Ishikawa (cell line): ENCODE measurements around the gene B4GALNT4.

Source experiments
- CEBPB ChIP-seq: IDR thresholded peaks from 2 replicates; pipeline ENCODE4 v1.6.1; 2012
- CREB1 ChIP-seq: IDR thresholded peaks from 2 replicates; pipeline ENCODE4 v1.6.1; 2012; ENCODE audit warnings: low read depth
- EGR1 ChIP-seq: IDR thresholded peaks from 2 replicates; pipeline ENCODE4 v1.6.1; 2012
- EP300 ChIP-seq: IDR thresholded peaks from 2 replicates; pipeline ENCODE4 v1.6.1; 2012; ENCODE audit warnings: borderline replicate concordance
- FOXM1 ChIP-seq: IDR thresholded peaks from 2 replicates; pipeline ENCODE4 v1.6.1; 2012; ENCODE audit warnings: low read depth, borderline replicate concordance
- NFIC ChIP-seq: IDR thresholded peaks from 2 replicates; pipeline ENCODE4 v1.6.1; 2012
- RAD21 ChIP-seq: IDR thresholded peaks from 2 replicates; pipeline ENCODE4 v1.6.1; 2012; ENCODE audit warnings: low read depth
- TAF1 ChIP-seq: IDR thresholded peaks from 2 replicates; pipeline ENCODE4 v1.6.1; 2012; ENCODE audit warnings: low read depth, mild to moderate bottlenecking
- TCF12 ChIP-seq: IDR thresholded peaks from 2 replicates; pipeline ENCODE4 v1.6.1; 2012; ENCODE audit warnings: low read depth
- TEAD4 ChIP-seq: IDR thresholded peaks from 2 replicates; pipeline ENCODE4 v1.6.1; 2012
- YY1 ChIP-seq: IDR thresholded peaks from 2 replicates; pipeline ENCODE4 v1.6.1; 2012; ENCODE audit warnings: low read depth
- ZBTB7A ChIP-seq: IDR thresholded peaks from 2 replicates; pipeline ENCODE4 v1.6.1; 2012; ENCODE audit warnings: low read depth
- TF ChIP-seq, protein P1 (sequence below): IDR thresholded peaks from 2 replicates; pipeline ENCODE4 v1.6.1; 2012
- TF ChIP-seq, protein P2 (sequence below): IDR thresholded peaks from 2 replicates; pipeline ENCODE4 v1.6.1; 2012; ENCODE audit warnings: low read depth, mild to moderate bottlenecking
- TF ChIP-seq, protein P3 (sequence below): IDR thresholded peaks from 2 replicates; pipeline ENCODE4 v1.6.1; 2012

Gene B4GALNT4

DNA sequence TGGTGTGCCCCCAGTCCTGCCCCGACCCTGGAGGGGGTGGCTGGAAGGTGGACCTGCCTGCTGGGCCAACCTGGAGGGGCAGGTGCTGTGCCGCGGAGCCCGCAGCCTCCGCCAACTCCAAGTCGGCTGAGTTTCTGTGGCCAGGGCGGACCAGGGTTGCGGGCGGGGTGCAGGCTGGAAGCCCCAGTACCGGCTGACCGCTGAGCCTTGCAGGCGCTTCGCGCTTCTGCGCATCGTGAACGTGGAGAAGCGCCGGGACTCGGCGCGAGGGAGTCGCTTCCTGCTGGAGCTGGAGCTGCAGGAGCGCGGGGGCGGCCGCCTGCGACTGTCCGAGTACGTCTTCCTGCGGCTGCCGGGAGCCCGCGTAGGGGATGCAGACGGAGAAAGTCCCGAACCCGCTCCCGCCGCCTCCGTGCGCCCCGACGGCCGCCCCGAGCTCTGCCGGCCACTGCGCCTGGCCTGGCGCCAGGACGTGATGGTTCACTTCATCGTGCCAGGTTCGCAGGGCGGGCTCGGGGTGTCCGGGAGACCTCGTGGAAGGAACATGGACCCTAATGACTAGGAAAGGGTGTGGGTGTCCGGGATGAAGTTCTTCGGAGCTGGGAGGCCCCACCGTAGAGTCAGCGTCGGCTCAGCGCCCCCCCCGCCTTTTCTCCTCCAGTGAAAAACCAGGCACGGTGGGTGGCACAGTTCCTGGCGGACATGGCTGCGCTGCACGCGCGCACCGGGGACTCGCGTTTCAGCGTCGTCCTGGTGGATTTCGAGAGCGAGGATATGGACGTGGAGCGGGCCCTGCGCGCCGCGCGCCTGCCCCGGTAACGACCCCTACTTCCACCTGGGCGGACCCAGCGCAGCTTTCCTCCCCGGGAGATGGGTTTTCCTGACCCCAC, 10.2 kb downstream of the B4GALNT4 start:
- TF ChIP-seq EP300 (no peak), FOXM1 (no peak)

DNA sequence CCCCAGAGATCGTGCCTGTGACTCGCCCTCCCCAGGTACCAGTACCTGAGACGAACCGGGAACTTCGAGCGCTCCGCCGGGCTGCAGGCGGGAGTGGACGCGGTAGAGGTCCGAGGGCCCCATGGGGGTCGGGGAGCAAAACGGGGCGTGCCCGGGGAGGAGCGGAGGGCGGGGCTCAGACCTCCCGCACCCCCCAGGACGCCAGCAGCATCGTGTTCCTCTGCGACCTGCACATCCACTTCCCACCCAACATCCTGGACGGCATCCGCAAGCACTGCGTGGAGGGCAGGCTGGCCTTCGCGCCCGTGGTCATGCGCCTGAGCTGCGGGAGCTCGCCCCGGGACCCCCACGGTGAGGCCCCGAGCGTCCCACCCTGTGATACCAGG, 10.8 kb downstream of the B4GALNT4 start:
- TF ChIP-seq TAF1 = no peak

DNA sequence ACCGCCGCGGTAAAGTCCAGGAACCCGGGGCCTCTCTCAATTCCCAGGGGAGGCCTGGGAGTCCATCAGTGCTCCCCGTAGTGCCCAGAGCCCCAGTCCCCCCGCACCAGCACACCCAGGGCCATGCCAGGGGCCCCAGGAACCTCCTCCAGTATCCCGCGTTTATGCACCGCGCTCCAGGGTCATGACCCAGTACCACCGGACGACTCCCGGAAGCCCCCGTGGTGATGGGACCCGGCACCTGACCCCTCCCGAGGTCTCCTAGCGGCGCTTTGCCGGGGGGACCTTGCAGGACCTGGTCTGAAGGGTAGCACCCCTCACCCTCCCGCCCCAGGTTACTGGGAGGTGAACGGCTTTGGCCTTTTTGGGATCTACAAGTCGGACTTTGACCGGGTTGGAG, 11.2 kb downstream of the B4GALNT4 start:
- TF ChIP-seq CEBPB (no peak), TAF1 (no peak), CREB1 (no peak), TEAD4 (no peak)
- TF ChIP-seq, protein P1, sequence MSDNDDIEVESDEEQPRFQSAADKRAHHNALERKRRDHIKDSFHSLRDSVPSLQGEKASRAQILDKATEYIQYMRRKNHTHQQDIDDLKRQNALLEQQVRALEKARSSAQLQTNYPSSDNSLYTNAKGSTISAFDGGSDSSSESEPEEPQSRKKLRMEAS = no peak

DNA sequence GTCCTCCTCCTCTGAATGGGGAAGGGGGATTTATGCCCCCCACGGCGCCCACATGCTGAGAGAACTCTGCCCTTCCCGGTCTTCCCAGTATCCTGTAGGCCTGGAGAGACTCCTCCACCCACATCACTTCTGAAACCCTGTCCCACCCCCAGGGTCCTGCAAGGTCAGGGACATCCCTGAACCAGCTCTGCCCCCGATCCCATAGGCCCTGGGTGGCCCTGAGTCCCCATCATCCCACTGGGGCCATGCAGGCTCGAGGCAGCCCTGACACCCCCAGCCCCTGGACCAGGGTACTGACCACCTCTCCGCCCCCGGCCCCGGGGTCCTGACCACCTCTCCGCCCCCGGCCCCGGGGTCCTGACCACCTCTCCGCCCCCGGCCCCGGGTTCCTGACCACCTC, 11.7 kb downstream of the B4GALNT4 start:
- TF ChIP-seq, protein P2, sequence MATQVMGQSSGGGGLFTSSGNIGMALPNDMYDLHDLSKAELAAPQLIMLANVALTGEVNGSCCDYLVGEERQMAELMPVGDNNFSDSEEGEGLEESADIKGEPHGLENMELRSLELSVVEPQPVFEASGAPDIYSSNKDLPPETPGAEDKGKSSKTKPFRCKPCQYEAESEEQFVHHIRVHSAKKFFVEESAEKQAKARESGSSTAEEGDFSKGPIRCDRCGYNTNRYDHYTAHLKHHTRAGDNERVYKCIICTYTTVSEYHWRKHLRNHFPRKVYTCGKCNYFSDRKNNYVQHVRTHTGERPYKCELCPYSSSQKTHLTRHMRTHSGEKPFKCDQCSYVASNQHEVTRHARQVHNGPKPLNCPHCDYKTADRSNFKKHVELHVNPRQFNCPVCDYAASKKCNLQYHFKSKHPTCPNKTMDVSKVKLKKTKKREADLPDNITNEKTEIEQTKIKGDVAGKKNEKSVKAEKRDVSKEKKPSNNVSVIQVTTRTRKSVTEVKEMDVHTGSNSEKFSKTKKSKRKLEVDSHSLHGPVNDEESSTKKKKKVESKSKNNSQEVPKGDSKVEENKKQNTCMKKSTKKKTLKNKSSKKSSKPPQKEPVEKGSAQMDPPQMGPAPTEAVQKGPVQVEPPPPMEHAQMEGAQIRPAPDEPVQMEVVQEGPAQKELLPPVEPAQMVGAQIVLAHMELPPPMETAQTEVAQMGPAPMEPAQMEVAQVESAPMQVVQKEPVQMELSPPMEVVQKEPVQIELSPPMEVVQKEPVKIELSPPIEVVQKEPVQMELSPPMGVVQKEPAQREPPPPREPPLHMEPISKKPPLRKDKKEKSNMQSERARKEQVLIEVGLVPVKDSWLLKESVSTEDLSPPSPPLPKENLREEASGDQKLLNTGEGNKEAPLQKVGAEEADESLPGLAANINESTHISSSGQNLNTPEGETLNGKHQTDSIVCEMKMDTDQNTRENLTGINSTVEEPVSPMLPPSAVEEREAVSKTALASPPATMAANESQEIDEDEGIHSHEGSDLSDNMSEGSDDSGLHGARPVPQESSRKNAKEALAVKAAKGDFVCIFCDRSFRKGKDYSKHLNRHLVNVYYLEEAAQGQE = no peak
- TF ChIP-seq NFIC (no peak), RAD21 (no peak), EGR1 (no peak), CREB1 (no peak)
- TF ChIP-seq, protein P1 = no peak

DNA sequence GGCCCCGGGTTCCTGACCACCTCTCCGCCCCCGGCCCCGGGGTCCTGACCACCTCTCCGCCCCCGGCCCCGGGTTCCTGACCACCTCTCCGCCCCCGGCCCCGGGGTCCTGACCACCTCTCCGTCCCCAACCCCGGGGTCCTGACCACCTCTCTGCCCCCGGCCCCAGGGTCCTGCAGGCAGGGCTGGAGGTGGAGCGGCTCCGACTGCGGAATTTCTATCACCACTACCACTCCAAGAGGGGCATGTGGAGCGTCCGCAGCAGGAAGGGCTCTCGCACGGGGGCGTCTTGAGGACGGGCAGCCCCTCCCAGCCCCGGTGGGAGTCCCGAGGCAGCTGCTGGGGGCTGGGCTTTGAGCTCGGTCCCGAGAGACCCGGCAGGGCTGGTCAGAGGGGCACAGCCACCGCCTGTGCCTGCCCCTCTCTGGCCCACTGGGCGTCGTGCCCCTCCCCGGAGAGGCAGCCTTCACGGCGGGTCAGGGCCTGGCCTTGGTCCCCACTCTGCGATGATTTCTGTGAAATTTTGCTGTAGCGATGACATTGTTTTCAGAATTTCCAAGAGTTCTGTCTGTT, 12.3 kb downstream of the B4GALNT4 start:
- no peak for TF ChIP-seq FOXM1
- no peak for TF ChIP-seq TEAD4
- no peak for TF ChIP-seq EGR1
- TF ChIP-seq EP300 = no peak
- no peak for TF ChIP-seq TAF1
- TF ChIP-seq ZBTB7A = no peak
- no peak for TF ChIP-seq CEBPB
- no peak for TF ChIP-seq YY1
- TF ChIP-seq RAD21 = no peak
- TF ChIP-seq, protein P3, sequence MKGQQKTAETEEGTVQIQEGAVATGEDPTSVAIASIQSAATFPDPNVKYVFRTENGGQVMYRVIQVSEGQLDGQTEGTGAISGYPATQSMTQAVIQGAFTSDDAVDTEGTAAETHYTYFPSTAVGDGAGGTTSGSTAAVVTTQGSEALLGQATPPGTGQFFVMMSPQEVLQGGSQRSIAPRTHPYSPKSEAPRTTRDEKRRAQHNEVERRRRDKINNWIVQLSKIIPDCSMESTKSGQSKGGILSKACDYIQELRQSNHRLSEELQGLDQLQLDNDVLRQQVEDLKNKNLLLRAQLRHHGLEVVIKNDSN = no peak

DNA sequence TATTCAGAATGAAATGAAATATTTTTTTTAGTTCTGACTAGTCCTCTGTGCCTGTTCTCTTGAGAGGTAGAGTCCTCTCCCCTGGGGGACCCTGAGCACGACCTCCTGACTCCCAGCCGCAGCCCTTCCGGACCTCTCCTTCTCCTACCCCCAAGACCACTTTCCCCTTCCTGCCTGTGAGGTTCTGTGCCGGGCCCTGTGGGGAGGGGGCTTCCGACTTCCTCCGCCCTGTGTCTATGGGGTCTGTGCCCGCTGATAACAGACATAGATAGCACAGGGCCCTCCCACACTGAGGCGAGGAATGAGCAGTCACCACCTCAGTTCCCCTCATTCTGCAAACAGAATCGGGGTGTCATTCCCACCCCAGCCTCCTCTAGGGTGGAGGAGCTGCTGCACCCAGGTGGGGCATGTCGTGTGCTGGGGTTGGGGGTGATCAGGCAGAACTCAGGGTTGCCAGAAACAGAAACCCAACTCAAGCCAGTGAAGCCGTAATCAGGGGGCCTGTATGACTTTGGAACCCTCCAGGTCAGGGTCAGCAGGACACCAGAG, 12.9 kb downstream of the B4GALNT4 start:
- TF ChIP-seq NFIC = no peak
- TF ChIP-seq TAF1 = no peak
- no peak for TF ChIP-seq RAD21
- no peak for TF ChIP-seq TEAD4
- TF ChIP-seq, protein P2 = no peak
- TF ChIP-seq EGR1 = no peak
- no peak for TF ChIP-seq TCF12
- TF ChIP-seq, protein P1 = no peak
- no peak for TF ChIP-seq CREB1
- no peak for TF ChIP-seq CEBPB
- TF ChIP-seq ZBTB7A = no peak
- no peak for TF ChIP-seq EP300
- TF ChIP-seq FOXM1 = no peak
- TF ChIP-seq, protein P3 = no peak
